ENCODE data around the gene CIT.

DNA sequence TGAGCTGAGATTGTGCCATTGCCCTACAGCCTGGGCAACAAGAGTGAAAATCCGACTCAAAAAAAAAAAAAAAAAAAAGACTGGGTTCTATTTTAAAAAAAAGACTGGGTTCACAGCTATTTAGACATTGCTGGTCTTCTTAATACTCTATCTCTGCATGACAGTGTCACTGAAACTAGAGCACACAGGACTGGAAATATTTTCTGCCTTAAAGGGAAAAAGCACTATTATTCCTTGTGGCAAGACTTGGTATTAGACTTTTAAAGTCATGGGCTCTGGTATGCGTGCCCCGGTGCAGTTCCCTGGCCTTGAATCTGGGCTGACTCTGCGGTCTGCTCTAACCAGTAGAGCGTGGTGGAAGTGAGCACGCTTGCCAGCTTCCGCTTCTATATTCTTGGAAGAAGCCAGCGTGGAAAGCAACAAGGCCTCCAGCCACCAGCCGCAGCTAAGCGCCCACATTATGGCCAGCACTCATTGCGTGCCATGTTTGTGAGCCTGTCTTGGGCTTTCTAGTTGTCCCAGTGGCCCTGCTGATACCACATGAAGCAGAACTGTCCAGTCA, 177.8 kb downstream of the CIT start:
- TF ChIP-seq POLR2AphosphoS5 (IDR thresholded peaks at IDR 0.05; ENCODE audit: insufficient read depth, low read depth, low read length) (no peak), FOS (IDR thresholded peaks at IDR 0.05; ENCODE audit: borderline replicate concordance, insufficient read depth, low read length) (no peak), POLR2A (IDR thresholded peaks at IDR 0.05; ENCODE audit: low read depth, low read length) (no peak), EZH2 (IDR thresholded peaks at IDR 0.05; ENCODE audit: borderline replicate concordance, low read depth, low read length, severe bottlenecking) (no peak)
- TF ChIP-seq, protein P1, sequence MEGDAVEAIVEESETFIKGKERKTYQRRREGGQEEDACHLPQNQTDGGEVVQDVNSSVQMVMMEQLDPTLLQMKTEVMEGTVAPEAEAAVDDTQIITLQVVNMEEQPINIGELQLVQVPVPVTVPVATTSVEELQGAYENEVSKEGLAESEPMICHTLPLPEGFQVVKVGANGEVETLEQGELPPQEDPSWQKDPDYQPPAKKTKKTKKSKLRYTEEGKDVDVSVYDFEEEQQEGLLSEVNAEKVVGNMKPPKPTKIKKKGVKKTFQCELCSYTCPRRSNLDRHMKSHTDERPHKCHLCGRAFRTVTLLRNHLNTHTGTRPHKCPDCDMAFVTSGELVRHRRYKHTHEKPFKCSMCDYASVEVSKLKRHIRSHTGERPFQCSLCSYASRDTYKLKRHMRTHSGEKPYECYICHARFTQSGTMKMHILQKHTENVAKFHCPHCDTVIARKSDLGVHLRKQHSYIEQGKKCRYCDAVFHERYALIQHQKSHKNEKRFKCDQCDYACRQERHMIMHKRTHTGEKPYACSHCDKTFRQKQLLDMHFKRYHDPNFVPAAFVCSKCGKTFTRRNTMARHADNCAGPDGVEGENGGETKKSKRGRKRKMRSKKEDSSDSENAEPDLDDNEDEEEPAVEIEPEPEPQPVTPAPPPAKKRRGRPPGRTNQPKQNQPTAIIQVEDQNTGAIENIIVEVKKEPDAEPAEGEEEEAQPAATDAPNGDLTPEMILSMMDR (IDR thresholded peaks at IDR 0.05; ENCODE audit: extremely low read depth in 1 of 2, insufficient read depth in 1 of 2, low read depth in 1 of 2, low read length in 2 of 2) = no peak
- TF ChIP-seq, protein P2, sequence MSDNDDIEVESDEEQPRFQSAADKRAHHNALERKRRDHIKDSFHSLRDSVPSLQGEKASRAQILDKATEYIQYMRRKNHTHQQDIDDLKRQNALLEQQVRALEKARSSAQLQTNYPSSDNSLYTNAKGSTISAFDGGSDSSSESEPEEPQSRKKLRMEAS (IDR thresholded peaks at IDR 0.05; ENCODE audit: insufficient read depth, insufficient read length) = no peak
